Vagina (tissue), 2 donors: ENCODE data around the gene MAP7D3.

Experiments
- POLR2A ChIP-seq, 2 donors: fragments of 450-650 bp; IDR thresholded peaks; one replicate each; pipeline ENCODE4 v1.6.1; 2017; ENCODE audit warnings: antibody characterized with exemption in 2 of 2, mild to moderate bottlenecking in 2 of 2, moderate library complexity in 2 of 2
- POLR2AphosphoS5 ChIP-seq, 2 donors: sonication (generic); formaldehyde crosslinking; IDR thresholded peaks; one replicate each; pipeline ENCODE4 v1.9.0; 2017; ENCODE audit warnings: antibody characterized with exemption in 2 of 2, mild to moderate bottlenecking in 2 of 2, low read depth in 1 of 2; ENCODE audit not compliant: insufficient read depth in 1 of 2
- TF ChIP-seq, protein P1 (sequence below), 3 experiments: fragments of 450-650 bp in 2 of 3; fragments of 200-600 bp in 1 of 3; sonication (generic) in 1 of 3; IDR thresholded peaks; one replicate each; pipeline ENCODE4 v1.5.1; 2017 to 2019; ENCODE audit warnings: antibody characterized with exemption in 3 of 3, mild to moderate bottlenecking in 2 of 3, moderate library complexity in 2 of 3

DNA sequence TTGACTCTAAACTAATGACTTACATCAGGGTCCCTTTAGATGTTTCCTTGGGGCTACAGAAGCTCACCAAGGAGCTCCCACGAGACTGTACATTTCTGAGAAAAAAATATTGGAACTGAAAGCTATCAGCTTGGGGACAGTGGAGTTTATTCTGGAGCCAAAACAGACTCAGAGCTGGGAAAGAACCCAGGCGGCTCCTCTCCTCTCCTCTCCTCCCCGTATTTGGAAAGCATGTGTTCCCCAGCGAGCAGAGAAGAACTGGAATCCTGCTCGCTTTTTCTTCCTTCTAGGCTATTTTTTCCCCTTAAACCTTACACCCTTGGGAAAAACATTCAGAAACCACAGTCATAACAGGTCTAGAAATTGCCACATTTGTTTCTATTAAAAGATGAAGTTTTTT is 4.3 kb upstream of the MAP7D3 start:
- TF ChIP-seq, protein P1, sequence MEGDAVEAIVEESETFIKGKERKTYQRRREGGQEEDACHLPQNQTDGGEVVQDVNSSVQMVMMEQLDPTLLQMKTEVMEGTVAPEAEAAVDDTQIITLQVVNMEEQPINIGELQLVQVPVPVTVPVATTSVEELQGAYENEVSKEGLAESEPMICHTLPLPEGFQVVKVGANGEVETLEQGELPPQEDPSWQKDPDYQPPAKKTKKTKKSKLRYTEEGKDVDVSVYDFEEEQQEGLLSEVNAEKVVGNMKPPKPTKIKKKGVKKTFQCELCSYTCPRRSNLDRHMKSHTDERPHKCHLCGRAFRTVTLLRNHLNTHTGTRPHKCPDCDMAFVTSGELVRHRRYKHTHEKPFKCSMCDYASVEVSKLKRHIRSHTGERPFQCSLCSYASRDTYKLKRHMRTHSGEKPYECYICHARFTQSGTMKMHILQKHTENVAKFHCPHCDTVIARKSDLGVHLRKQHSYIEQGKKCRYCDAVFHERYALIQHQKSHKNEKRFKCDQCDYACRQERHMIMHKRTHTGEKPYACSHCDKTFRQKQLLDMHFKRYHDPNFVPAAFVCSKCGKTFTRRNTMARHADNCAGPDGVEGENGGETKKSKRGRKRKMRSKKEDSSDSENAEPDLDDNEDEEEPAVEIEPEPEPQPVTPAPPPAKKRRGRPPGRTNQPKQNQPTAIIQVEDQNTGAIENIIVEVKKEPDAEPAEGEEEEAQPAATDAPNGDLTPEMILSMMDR (IDR thresholded peaks at IDR 0.05): no peak
- TF ChIP-seq POLR2A (IDR thresholded peaks at IDR 0.05) (no peak), POLR2AphosphoS5 (IDR thresholded peaks at IDR 0.05; ENCODE audit: insufficient read depth in 1 of 2, low read depth in 1 of 2) (no peak)
